Fibroblast of the aortic adventitia (primary cell): ENCODE measurements around the gene TMEM120A. TPM values are rescaled to one million over a fixed set of nuclear protein-coding genes. Genes with fewer than 3 reads are reported as not detected.

Experiments
- DNase-seq: peaks from one replicate; pipeline ENCODE4 v3.0.0-alpha.2; 2010; ENCODE audit warnings: low read depth
- H3K4me3 ChIP-seq: 2 replicates; pipeline ENCODE4 v1.5.1; 2011; ENCODE audit warnings: low read depth, mild to moderate bottlenecking, control low read depth, low read length, moderate library complexity
- CTCF ChIP-seq: IDR thresholded peaks from 2 replicates; pipeline ENCODE4 v1.5.1; 2011; ENCODE audit warnings: mild to moderate bottlenecking, low read length, control low read depth, inconsistent platforms; ENCODE audit not compliant: insufficient read depth
- total RNA-seq: library from RNA; depleted of rRNA; stranded (reverse); fragments of >200 nt; gene quantifications from 2 replicates; pipeline ENCODE4 v1.2.3, GENCODE V29; 2012; ENCODE audit warnings: low replicate concordance

TMEM120A gene
- total RNA-seq, 1 donor: 28.9 TPM

- TF ChIP-seq CTCF: no peak
- H3K4me3 ChIP-seq: no peak overlapping the region
- no peak for DNase-seq
Measured at GRCh38 chr7:76003351-76003750, 9.0 kb upstream of the TMEM120A start.

- TF ChIP-seq CTCF: no peak
- no peak for DNase-seq
- H3K4me3 ChIP-seq: no peak overlapping the region
Measured at GRCh38 chr7:76002822-76003221, 8.4 kb upstream of the TMEM120A start.

GRCh38 chr7:76002139-76002538 lies 7.7 kb upstream of the TMEM120A start:
- DNase-seq: no peak
- TF ChIP-seq CTCF: no peak
- H3K4me3 ChIP-seq: no peak overlapping the region

- no peak overlapping the region for H3K4me3 ChIP-seq
- TF ChIP-seq CTCF: no peak
- no peak for DNase-seq
Measured at GRCh38 chr7:76000566-76000965, 6.2 kb upstream of the TMEM120A start.

- no peak for DNase-seq
- H3K4me3 ChIP-seq: no peak overlapping the region
- TF ChIP-seq CTCF: no peak
Measured at GRCh38 chr7:75998038-75998437, 3.6 kb upstream of the TMEM120A start.

- no peak overlapping the region for H3K4me3 ChIP-seq
- TF ChIP-seq CTCF: no peak
- DNase-seq: no peak
Measured at GRCh38 chr7:75996476-75996875, 2.1 kb upstream of the TMEM120A start.

- DNase-seq: no peak
- H3K4me3 ChIP-seq: no peak overlapping the region
- no peak for TF ChIP-seq CTCF
Measured at GRCh38 chr7:75995996-75996395, 1.6 kb upstream of the TMEM120A start.
